HL-60 (cell line): ENCODE measurements around the gene ENOX2.

ENCODE experiments used
- DNase-seq, 2 experiments: peaks; one replicate each; pipeline ENCODE4 v3.0.0-alpha.2; 2010 to 2020; ENCODE audit warnings: low read depth in 1 of 2, low spot score in 1 of 2
- H3K27ac ChIP-seq: fragments of 250-450 bp; sonication (Bioruptor Pico); replicated peaks from 2 replicates; pipeline ENCODE4 v1.5.1; 2020; ENCODE audit warnings: mild to moderate bottlenecking, moderate library complexity
- H3K27me3 ChIP-seq: fragments of 250-450 bp; sonication (Bioruptor Pico); 2 replicates; pipeline ENCODE4 v1.5.1; 2021; ENCODE audit warnings: mild to moderate bottlenecking, moderate library complexity; ENCODE audit not compliant: insufficient read depth, poor library complexity, severe bottlenecking
- H3K4me3 ChIP-seq: replicated peaks from 2 replicates; pipeline ENCODE4 v1.5.1; 2011; ENCODE audit warnings: mild to moderate bottlenecking, control low read depth, low read length; ENCODE audit not compliant: insufficient read depth
- GABPA ChIP-seq: IDR thresholded peaks from 2 replicates; pipeline ENCODE4 v1.6.1; 2012; ENCODE audit warnings: low read depth
- POLR2AphosphoS5 ChIP-seq: IDR thresholded peaks from 2 replicates; pipeline ENCODE4 v1.6.1; 2012; ENCODE audit warnings: low read depth
- SPI1 ChIP-seq: IDR thresholded peaks from 2 replicates; pipeline ENCODE4 v1.6.1; 2012; ENCODE audit warnings: low read depth, mild to moderate bottlenecking, borderline replicate concordance
- TF ChIP-seq, protein P1 (sequence below): IDR thresholded peaks from 2 replicates; pipeline ENCODE4 v1.6.1; 2012; ENCODE audit warnings: low read depth; ENCODE audit not compliant: insufficient replicate concordance
- TF ChIP-seq, protein P2 (sequence below): IDR thresholded peaks from one replicate; pipeline ENCODE4 v1.5.1; 2011; ENCODE audit warnings: low read length, control low read depth, inconsistent platforms; ENCODE audit not compliant: insufficient read depth

Gene ENOX2

DNA sequence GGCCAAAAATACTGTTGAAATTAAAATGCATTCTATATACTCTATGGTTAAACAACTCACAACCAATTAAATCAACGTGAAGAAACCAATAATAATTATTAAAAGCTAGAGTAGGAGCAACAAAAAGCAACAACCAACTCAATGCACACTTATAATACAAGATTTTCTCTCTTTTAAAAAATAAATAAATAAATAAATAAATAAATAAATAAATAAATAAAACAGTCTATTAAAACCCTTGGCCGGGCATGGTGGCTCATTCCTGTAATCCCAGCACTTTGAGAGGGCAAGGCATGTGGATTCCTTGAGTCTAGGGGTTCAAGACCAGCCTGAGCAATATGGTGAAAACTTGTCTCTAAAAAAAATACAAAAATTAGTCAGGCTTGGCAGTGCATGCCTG, 62.7 kb downstream of the ENOX2 start:
- no peak for TF ChIP-seq POLR2AphosphoS5
- TF ChIP-seq SPI1 = no peak
- Histone ChIP-seq H3K4me3 (no peak overlapping the region), H3K27me3 (no peaks in the 10 kb centered on the region), H3K27ac (no peak overlapping the region)
- no peak for DNase-seq

DNA sequence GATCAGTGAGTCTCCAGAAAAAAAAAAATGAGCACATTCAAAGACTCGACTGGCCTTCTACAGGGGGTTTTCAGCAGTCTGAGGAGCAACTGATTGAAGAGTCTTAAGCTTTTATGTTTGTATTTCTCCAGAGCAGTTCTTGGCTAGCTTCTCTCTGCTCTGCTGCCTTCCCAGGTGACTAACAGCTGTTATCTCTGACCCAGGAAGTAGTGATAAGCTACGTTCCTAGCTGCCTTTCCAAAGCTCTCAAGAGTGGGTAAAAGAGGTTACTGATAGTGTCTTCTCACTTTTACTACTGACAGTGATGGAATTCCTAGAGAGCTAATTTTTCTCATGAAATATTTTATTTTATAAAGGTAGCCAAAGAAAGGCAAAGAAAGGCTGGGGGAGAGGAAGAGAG, 66.6 kb downstream of the ENOX2 start:
- no peak overlapping the region for H3K4me3 ChIP-seq

DNA sequence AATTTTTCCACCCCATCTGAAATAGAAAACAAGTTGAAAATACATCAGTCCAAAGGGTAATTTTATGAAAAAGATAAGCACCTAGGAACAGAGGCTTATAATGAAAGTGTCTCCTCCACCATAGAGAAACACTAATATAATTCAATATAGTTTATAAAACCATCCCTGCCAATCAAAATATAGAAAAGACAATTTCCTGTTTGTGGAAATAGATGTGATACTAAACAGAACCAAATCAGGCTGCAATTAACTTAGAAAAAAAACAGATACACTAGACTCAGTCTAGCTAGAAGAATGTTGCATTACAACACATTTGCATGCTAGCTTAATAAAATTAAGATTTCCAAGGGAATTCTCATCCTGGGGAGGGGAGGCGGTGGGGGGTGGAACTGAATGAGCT, 68.2 kb downstream of the ENOX2 start:
- Histone ChIP-seq H3K4me3 (no peak overlapping the region), H3K27me3 (no peaks in the 10 kb centered on the region), H3K27ac (0 out of 2 replicates have a peak overlapping the region, but pooled peaks have one; percentile 7)
- DNase-seq = no peak
- TF ChIP-seq, protein P1, sequence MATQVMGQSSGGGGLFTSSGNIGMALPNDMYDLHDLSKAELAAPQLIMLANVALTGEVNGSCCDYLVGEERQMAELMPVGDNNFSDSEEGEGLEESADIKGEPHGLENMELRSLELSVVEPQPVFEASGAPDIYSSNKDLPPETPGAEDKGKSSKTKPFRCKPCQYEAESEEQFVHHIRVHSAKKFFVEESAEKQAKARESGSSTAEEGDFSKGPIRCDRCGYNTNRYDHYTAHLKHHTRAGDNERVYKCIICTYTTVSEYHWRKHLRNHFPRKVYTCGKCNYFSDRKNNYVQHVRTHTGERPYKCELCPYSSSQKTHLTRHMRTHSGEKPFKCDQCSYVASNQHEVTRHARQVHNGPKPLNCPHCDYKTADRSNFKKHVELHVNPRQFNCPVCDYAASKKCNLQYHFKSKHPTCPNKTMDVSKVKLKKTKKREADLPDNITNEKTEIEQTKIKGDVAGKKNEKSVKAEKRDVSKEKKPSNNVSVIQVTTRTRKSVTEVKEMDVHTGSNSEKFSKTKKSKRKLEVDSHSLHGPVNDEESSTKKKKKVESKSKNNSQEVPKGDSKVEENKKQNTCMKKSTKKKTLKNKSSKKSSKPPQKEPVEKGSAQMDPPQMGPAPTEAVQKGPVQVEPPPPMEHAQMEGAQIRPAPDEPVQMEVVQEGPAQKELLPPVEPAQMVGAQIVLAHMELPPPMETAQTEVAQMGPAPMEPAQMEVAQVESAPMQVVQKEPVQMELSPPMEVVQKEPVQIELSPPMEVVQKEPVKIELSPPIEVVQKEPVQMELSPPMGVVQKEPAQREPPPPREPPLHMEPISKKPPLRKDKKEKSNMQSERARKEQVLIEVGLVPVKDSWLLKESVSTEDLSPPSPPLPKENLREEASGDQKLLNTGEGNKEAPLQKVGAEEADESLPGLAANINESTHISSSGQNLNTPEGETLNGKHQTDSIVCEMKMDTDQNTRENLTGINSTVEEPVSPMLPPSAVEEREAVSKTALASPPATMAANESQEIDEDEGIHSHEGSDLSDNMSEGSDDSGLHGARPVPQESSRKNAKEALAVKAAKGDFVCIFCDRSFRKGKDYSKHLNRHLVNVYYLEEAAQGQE = no peak
- TF ChIP-seq SPI1 (no peak), GABPA (no peak), POLR2AphosphoS5 (no peak)
- TF ChIP-seq, protein P2, sequence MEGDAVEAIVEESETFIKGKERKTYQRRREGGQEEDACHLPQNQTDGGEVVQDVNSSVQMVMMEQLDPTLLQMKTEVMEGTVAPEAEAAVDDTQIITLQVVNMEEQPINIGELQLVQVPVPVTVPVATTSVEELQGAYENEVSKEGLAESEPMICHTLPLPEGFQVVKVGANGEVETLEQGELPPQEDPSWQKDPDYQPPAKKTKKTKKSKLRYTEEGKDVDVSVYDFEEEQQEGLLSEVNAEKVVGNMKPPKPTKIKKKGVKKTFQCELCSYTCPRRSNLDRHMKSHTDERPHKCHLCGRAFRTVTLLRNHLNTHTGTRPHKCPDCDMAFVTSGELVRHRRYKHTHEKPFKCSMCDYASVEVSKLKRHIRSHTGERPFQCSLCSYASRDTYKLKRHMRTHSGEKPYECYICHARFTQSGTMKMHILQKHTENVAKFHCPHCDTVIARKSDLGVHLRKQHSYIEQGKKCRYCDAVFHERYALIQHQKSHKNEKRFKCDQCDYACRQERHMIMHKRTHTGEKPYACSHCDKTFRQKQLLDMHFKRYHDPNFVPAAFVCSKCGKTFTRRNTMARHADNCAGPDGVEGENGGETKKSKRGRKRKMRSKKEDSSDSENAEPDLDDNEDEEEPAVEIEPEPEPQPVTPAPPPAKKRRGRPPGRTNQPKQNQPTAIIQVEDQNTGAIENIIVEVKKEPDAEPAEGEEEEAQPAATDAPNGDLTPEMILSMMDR = no peak

More for the DNA sequence above, 66.6 kb downstream of the ENOX2 start:
- no peaks in the 10 kb centered on the region for H3K27me3 ChIP-seq
- no peak for DNase-seq
- no peak overlapping the region for H3K27ac ChIP-seq
- TF ChIP-seq, protein P1 = no peak
- TF ChIP-seq POLR2AphosphoS5 (no peak), SPI1 (no peak), GABPA (no peak)
- TF ChIP-seq, protein P2 = no peak

DNA sequence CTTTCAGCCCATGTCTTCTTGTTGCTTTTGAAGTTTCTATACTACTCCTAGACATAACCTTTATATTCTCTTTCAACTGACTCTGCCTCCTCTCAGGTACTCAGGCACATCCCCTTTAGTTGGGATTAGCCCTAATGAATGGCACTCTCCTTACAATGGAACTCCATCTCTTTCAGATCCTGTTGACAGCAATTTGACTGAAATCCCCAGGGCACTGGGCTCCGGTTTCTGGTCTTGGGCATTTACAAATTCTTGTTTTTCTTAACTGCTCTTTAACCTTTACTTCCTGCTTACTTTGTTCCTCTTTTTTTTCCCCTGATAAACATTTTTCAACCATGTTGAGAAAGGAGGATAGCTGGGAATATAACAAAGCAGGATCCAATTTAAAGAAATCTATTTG, 68.9 kb downstream of the ENOX2 start:
- Histone ChIP-seq H3K4me3 (no peak overlapping the region), H3K27ac (peak overlapping the region; percentile 47), H3K27me3 (no peaks in the 10 kb centered on the region)
- peak in 1 of 2 experiments; percentile 36 for DNase-seq
- TF ChIP-seq, protein P2 = no peak
- TF ChIP-seq SPI1 (no peak), POLR2AphosphoS5 (no peak), GABPA (no peak)
- TF ChIP-seq, protein P1 = no peak
